TTC549 (cell line): ENCODE measurements around the gene SMG1.

Experiments used
- FAIRE-seq: peaks from 2 replicates; lab custom pipeline; 2012; peaks lifted over from hg19 to GRCh38; lab: Jason Lieb, UNC

The SMG1 gene

DNA sequence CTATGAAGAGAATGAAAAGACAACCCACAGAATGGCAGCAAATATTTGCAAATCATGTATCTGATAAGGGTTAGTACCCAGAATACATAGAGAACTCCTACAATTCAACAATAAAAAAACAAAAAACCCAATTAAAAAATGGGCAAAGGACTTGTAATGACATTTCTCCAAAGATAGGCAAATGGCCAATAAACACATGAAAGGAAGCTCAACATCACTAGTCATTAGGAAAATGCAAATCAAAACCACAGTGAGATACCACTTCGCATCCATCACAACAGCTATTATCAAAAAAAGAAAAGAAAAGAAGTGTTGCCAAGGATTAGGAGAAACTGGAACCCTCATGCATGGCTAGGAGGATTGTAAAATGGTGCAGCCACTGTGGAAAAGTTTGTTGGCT lies 79.8 kb downstream of the SMG1 start:
- no peak for FAIRE-seq

DNA sequence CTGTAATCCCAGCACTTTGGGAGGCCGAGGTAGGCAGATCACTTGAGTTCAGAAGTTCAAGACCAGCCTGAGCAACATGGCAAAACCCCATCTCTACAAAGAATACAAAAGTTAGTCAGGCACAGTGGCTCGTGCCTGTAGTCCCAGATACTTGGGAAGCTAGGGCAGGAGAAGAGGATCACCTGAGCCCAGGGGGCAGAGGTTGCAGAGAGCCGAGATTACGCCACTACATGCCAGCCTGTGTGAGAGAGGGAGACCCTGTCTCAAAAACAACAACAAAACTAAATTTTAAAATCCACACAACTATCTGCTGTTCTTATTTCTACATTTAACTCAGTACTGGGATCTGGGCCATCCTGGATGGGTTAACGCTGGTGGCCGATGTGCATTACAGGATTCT lies 83.6 kb downstream of the SMG1 start:
- no peak for FAIRE-seq

DNA sequence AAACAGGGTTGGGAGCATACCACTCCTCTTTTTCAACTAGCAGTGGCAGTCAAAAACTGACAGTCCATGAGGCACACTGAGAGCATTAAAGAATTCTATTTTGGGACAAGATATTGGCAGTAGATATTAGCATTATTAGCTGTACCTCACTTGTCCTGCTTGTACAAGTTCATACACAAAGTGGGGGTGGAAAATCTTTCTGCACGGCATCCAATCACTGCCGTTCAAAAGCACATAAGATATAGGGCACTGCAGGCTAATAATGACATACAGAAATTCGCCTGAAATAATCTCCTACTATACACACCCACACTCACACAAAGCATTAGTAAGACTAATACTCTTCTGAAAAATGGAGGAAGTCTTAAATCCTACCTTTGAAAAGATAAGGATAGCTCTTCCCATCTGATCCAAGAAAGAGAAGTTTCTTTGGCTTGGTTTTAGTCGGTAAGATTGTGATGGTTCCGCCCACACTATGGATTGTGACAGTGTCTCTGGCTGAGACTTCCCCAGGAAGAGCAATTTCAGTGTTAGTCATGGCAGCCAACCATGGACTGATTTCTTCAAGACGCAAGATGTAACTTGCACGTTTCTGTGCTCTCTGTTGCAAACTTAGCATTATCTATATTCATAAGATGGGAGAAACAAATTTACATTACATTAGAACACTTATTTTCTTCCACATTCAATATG lies 84.2 kb downstream of the SMG1 start:
- FAIRE-seq: no peak

DNA sequence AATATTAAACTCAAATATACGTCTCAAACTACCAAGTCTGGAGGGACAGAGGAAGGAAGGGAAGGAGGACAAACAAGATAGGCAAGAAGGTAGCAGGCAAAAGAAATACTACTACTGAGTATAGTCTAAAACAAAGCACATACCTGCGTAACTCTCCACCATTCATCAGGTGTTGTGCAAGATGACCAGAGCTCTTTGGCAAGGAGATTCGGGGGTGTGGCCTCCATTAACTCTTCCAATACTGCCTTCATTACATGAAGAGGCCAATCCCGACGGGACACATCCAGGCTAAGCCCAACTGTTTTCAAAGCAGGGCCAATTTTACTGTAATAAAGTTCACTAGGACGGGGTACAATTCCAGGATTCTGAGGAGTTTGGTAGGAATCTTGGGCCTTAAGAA lies 86.7 kb downstream of the SMG1 start:
- FAIRE-seq: no peak

DNA sequence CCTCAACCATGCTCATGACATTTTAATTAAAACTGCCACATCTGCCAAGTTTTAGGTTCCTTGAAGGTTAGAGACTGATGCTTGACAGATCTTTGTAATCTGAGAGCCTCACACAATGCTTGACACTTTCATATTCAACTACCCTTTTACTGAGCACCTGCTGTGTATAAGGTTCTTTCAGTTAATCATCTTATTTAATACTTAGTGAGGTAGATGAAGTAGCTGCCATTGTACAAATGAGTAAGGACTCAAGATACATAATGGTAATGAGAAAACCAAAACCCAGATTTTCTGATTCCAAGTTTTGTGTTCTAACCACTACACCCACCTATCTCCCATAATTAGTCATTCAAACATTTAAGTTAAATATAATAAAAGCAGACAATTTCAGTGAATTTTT lies 89.5 kb downstream of the SMG1 start:
- FAIRE-seq: no peak

DNA sequence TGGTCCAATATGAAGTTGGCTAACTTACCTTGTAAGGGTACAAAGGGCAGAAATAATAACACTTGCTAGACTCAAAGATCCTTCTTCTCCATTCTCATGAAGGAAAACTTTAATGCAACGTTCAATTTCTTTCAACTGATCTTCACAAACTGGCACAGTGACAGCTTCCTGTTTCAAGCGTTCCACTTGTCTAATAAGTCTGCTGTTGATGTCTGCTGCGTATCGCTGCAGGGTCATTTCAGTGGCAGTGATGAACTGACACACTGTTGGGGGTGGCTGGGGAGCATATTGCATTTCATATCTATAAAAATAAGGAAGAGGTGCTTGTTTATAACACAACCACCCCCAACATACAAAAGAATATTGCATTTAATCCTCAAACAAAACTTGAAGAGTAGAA lies 91.3 kb downstream of the SMG1 start:
- FAIRE-seq: no peak

DNA sequence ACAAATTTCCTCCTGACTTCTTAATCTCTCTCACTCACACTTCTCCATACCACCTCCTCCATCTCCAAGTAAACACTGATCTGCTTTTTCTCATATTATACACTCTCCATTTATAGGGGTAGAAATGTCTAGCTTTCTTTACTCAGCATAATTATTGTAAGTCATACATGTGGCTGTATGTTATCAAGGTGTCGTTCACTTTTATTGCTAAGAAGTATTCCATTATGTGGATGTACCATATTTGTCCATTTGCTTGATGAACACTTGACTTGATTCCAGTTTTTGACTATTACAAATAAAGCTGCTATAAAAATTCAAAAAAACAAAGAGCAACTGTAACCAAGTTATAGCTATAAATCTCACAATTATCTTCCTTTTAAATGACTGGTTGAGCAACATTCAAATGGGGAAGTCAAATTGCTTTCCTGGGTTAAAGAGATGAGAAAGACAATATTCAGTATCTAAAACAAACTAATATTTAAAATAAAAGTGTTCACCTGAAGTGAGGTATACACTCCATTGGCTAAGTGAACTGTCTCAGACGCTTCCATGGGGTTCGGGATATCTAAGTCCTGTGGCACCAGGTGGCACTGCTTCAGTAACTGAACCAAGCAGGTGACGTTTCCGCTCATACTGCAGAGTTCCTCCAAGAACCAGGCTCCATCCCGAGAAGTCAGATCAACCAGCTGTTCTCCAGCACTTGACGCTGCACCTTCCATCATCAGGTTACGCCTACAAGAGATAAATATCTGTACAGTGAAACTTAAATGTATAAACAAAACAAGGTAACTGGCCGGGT lies 92.3 kb downstream of the SMG1 start:
- no peak for FAIRE-seq

DNA sequence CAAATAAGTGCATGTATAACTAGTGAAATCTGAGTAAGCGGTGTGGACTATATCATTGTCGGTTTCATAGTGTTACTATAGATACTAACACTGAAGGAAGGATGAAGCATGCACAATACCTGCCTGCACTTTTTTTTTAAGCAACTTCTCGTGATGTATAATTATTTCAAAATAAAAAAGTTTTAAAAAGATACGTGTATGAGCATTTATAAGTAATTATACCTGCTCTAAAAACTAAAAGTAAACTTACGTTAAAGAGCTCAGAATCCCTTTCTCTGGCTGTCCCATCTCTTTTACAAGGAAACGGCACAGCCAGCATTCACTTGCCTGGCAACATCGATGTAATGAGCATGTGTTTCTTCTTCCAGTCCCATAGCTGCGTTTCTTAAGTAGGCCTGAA lies 93.6 kb downstream of the SMG1 start:
- no peak for FAIRE-seq

DNA sequence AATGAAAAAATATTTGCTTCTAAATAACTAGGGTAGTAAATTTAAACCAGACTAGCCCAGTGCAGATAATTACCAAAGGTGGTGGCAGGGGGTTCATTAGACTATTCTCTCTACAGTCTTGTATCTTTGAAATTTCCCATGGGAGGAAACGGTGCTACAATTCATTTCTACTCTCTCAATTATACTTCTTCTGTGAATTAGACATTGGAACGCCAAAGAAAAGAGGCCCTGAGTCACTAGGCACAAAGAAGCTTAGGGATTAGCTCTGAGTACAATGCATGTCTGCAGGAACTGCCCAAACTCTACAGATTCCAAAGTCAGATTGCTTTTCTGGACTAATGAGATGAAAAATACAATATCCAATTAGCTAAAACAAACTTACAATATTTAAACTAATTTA lies 94.2 kb downstream of the SMG1 start:
- no peak for FAIRE-seq

DNA sequence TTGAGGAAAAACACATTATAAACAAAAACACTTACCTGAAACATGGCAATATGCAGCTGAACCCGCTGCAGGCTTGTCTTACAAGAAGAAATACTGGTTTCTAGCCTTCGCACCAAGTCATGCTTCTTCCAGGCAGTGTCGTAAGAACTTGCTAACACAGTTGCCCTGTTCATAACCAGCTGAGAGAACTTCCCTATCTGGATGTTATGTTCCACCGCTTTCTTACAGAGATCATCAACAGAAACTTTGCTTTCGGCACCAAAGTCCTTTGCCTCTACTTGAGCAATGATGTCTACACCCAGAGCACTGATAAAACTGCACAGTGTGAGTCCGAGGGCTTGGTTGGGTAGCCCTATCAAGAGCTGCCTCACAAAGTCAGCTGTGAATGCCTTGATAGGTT lies 97.0 kb downstream of the SMG1 start:
- FAIRE-seq: no peak

DNA sequence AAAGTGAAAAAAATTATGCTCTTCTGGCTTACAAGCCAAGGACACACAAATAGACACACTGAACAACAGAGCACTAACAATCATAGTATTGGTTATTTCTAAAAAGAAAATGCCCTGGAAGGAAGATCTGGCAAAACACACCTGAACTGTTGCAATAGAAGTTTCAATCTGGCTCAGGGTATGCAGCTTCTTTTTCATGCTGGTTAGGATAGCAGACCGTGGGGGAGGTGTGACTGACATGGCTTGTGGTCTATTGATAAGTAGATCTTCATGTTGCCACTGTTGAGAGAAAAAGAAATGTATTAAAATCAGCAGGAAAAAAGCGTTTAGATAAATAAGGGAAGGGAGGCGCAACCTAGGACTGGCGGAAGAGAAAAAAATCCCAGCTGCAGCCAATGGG lies 98.3 kb downstream of the SMG1 start:
- no peak for FAIRE-seq

DNA sequence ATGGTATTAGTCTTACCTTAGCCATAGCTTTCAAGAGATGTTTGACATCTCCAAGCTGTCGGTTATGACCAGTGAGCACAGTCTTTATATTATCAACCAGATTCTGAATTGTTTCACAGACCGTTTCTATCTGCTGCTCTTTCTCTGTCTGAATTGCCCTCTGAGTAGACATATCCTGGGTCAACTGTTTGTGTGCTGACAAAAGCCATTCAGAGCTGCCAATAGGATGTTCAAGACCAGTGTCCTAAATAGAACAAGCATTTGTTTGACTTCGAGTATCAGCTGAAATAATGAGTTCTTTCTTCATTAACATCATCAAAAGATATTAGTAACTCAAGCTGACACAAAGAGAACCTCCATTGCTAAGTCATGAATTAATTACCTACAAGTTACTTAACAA lies 109.9 kb downstream of the SMG1 start:
- no peak for FAIRE-seq

DNA sequence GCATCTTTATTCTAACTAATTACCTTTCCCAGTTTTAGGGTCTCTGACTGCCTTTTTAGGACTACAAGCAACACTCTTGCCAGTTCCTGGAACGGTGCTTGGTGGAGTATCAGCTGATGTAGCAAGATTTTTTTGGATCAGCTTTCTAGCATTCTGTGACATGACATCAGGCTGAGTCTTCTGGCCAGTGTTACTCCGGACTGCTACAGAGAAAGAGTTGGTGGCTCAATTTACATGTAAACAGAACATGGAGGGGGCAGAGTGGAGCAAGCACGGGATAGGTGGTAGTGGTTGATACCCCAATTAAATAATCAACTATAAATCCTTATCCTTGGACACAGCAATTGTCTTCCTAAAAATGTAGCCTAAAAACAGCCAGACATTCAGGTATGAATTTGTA lies 114.3 kb downstream of the SMG1 start:
- FAIRE-seq: no peak

DNA sequence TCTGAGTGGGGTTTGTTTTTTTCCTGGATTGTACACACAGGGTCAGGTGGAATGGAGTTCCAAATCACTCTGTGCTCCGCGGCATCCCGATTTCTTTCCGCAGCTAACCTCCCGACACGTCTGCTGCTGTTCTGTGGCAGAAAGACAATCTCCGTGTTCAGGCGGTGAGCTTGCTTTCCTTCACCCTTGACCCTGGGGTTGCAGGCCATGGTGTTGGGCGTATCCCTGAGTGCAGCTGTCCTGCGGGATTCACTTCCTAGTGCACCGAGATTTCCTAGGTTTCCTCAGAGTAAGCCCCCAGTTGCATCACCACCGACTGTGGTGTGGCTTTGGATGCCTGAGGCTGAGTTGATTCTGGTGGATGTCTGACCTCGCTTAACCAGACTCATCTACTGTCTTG lies 117.0 kb downstream of the SMG1 start:
- no peak for FAIRE-seq

DNA sequence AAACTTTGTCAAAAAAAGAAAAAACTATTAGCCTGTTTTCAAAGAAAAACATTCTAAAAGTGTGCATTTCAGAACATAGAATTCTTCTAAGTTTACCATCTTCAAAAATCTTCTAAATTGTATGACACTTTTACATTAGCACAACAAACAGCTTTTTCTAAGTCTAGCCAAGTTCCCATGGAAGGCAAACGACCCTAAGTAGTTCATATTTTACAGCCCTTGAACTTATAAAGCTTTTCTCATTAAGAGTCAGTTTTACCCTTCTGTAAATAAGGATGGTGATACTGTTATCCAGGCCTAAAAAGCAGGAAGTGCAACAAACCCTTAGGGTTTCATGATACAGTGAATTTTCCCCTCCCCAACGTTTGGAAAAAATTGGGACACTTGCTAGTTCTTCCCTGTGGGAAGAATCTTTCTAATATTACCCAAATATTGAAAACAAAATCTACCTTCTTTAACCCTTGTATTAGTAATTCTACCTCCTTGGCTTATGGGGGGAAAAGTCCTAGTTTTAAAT lies 120.9 kb downstream of the SMG1 start:
- FAIRE-seq: no peak

DNA sequence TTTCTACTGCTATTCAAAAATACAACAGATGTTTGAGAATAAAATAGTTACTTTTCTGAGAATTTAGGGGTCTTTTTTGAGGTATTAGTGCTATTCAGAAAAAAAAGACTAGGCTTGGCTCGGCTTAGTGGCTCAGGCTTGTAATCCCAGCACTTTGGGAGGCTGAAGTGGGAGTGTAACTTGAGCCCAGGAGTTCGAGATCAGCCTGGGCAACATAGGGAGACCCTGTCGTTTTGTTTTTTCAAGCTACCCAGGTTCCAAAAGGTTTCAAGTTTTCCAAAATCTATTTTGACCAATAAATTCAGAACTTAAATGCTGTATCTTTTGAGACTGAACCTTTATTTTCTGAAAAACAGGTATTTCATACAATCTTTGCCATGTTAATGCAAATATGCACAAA lies 121.7 kb downstream of the SMG1 start:
- no peak for FAIRE-seq

DNA sequence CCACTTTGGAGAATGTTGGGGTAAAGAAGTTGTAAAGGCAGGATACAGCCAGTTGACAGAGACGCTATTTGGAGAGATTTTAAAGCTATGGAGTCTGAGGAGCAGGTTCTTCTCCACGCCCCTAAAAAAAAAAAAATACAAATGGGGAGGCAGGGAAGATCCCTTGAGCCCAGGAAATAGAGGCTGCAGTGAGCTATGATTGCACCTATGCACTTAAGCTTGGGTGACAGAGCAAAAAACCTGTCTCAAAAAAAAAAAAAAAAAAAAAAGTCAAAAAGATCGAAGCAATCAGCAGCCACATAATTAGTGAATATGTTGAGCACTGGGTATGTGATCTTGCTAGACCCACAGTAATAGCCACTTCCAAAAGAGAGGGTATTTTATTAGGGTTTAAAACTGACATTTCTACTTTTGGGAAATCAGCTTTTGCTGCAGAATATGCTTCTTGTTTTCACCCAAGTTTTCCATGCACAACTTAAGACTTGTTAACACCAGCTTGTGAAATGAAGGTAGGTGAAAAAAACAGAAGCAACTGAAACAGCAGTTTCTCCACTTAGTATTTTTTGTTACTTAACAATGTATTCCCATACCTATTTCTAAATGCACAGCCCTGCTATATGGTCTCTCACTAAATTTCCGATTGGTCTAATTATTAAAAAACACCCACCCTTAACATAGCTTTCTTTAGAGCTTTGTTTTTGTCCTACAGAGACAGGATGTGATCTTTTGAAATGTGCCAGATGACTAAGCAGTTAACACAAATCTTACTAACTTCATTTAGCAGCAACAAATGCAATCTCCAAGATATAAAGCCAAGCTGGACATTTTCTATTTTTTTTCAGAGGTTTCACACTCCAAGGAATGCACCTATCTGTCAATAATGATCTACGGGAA lies 122.4 kb downstream of the SMG1 start:
- no peak for FAIRE-seq

DNA sequence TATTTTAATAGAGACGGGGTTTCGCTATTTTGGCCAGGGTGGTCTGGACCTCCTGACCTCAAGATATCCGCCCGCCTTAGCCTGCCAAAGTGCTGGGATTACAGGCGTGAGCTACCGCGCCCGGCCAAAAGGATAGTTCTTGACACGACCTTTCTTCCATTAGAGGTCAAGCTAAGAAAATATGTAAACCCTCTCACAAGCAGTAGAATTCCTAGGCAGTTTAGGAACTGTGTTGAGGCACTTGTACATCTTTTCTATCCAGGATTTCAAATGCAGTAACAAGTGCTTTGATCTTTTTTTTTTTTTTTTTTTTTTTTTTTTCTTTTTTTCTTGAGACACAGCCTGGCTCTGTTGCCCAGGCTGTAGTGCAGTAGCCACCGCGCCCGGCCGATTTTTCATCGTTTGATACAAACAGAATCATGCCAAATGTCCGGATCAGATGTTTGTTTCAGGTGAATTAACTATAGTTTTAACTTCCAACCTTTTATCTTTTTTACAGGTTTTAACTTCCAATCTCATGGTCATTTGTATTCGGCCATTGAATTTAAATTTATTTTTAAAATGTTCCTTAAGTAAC lies 123.4 kb downstream of the SMG1 start:
- FAIRE-seq: no peak

DNA sequence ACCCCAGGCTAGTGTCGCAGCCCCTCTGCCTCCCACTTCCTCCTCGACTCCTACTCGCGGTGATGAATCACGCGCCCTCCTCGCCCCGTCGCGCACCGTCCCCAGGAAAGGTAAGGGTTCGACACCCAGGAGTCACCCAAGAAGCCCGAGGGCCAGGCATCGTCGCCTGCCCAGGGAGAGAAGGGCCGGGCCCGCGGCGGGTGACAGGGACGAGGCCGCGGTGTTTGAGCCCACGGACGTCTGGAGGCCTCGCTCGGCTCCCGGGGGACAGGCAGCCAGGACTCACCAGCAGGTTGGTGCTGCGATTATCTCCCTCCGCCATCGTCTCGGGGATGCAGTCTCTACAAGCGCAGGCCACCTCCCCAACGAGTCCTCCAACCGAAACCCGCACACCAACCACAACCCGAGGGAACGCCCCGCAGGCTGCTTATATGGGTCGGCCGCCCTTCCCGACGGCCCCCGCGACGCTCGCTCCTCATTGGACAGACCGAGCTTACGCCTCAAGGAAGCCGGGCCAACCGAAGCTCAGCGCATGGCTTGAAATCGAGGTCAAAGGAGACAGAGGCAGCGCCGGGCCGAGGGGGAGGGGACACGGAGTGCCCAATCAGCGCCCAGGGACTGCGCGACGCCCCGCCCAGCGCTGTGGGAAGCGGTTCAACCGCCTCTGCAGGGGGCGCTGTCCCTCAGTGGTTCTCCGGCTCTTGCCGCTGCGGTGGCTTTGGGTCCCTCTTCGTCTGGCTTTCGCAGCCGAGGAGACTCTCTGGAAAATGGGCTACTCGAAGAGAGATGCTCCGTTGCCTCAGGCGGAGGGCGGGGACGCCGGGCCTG lies 124.8 kb downstream of the SMG1 start, which contains the start of gene ARL6IP1:
ARL6IP1 (minus strand) TSS at position 405 of the 828 bp plus-strand sequence; CDS start at position 322, 83 bp downstream.
- FAIRE-seq: peak; percentile 96

DNA sequence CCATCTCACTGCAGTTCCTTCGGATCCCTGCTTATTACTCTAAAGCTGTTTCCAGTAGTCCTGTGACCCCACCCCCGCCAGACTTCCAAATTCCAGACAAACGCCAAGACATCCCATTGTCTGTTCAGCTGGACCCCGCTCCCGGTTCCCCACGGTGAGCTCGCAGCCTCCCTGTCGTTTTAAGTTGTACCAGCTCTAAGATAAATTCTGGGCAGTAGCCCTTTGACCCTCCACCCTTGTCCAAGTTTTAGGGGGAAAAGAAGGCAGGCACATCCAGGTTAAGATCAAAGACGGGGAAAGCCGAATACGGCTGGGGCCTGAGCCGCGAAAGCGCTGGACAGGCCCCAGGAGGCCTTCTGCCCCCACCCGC lies 125.4 kb downstream of the SMG1 start:
- no peak for FAIRE-seq

DNA sequence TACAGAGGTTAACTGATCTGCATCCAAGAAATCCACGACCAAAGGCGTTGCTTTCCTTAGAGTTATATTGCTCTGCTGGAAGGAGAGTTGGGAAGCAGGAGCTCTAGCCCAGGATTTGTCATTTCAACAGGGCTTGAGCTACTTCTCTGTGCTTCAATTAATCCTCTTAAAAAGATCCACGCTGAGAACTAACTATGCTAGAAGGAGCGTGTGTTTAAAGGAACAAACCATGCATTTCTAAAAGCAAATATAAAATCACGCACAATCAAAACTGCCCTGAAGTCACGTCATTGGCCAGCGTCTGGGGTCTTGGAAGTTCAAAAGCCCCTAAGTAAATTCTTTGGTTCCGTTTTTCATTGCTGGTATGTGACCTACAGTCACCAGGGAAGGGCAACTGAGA lies 125.9 kb downstream of the SMG1 start:
- FAIRE-seq: no peak

DNA sequence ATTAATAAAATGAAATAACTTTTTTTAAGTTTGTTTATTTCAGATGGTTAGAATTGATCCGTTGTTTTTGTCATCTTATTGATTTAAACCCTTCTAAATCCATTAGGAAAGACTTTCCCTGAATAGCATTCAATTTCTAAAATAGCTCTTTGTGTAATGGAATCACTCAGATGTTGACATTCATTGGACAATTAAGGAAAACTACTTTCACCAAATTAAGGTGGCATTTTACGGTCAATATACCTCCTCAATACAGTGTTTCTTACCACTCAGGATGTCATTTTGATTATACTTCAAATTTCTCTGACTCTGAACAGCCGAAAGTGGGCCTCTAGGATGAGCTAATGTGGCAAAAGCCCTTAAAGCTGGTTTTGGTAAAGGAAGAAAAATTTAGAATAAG lies 126.7 kb downstream of the SMG1 start:
- FAIRE-seq: no peak
